ENCODE measurements around the gene RTBDN. TPM values are rescaled to one million over a fixed set of nuclear protein-coding genes. Genes with fewer than 3 reads are reported as not detected.

RTBDN gene
- total RNA-seq, 1 donor from 2014 or later = not detected

- Mint-ChIP-seq H3K27me3 (ENCODE audit: unreplicated experiment) (peaks cover 14% of the 10 kb centered on the region), H3K4me3 (ENCODE audit: unreplicated experiment) (no peak overlapping the region), H3K9me3 (ENCODE audit: unreplicated experiment) (no peaks in the 10 kb centered on the region), H3K4me1 (ENCODE audit: unreplicated experiment) (peaks cover 5% of the 10 kb centered on the region), H3K27ac (ENCODE audit: unreplicated experiment) (no peak overlapping the region), H3K36me3 (ENCODE audit: unreplicated experiment) (no peaks in the 10 kb centered on the region)
- DNase-seq (ENCODE audit: extremely low spot score, unreplicated experiment) = no peak
- TF ChIP-seq, protein P1, sequence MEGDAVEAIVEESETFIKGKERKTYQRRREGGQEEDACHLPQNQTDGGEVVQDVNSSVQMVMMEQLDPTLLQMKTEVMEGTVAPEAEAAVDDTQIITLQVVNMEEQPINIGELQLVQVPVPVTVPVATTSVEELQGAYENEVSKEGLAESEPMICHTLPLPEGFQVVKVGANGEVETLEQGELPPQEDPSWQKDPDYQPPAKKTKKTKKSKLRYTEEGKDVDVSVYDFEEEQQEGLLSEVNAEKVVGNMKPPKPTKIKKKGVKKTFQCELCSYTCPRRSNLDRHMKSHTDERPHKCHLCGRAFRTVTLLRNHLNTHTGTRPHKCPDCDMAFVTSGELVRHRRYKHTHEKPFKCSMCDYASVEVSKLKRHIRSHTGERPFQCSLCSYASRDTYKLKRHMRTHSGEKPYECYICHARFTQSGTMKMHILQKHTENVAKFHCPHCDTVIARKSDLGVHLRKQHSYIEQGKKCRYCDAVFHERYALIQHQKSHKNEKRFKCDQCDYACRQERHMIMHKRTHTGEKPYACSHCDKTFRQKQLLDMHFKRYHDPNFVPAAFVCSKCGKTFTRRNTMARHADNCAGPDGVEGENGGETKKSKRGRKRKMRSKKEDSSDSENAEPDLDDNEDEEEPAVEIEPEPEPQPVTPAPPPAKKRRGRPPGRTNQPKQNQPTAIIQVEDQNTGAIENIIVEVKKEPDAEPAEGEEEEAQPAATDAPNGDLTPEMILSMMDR (IDR thresholded peaks at IDR 0.05) = no peak
Observed at GRCh38 chr19:12864721-12865715, 30.6 kb upstream of the RTBDN start.

DNA sequence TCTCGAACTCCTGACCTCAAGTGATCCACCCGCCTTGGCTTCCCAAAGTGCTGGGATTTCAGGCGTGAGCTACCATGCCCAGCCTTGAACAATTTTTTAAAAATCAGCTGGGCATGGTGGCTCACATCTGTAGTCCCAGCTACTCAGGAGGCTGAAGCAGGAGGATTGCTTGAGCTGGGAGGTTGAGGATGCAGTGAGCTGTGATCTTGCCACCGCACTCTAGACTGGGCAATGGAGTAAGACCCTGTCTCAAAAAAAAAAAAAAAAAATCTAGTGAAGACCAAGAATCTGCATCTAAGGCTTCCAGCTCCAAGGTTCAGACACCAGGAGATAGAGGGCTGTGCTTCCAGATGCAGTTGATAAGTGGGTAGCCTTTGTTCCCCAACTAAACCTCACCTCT, 29.8 kb upstream of the RTBDN start:
- Mint-ChIP-seq H3K4me1 (ENCODE audit: unreplicated experiment) (peaks cover 5% of the 10 kb centered on the region), H3K36me3 (ENCODE audit: unreplicated experiment) (no peaks in the 10 kb centered on the region), H3K9me3 (ENCODE audit: unreplicated experiment) (no peaks in the 10 kb centered on the region), H3K4me3 (ENCODE audit: unreplicated experiment) (no peak overlapping the region), H3K27me3 (ENCODE audit: unreplicated experiment) (peaks cover 14% of the 10 kb centered on the region), H3K27ac (ENCODE audit: unreplicated experiment) (no peak overlapping the region)
- DNase-seq (ENCODE audit: extremely low spot score, unreplicated experiment) = no peak
- TF ChIP-seq, protein P1 (IDR thresholded peaks at IDR 0.05) = no peak

- Mint-ChIP-seq H3K9me3 (ENCODE audit: unreplicated experiment) (peaks cover 6% of the 10 kb centered on the region), H3K27me3 (ENCODE audit: unreplicated experiment) (peaks cover 18% of the 10 kb centered on the region), H3K27ac (ENCODE audit: unreplicated experiment) (no peak overlapping the region), H3K4me3 (ENCODE audit: unreplicated experiment) (no peak overlapping the region), H3K36me3 (ENCODE audit: unreplicated experiment) (no peaks in the 10 kb centered on the region), H3K4me1 (ENCODE audit: unreplicated experiment) (no peaks in the 10 kb centered on the region)
- TF ChIP-seq, protein P1 (IDR thresholded peaks at IDR 0.05) = no peak
- DNase-seq (ENCODE audit: extremely low spot score, unreplicated experiment) = no peak
Observed at GRCh38 chr19:12859546-12859945, 25.2 kb upstream of the RTBDN start.

DNA sequence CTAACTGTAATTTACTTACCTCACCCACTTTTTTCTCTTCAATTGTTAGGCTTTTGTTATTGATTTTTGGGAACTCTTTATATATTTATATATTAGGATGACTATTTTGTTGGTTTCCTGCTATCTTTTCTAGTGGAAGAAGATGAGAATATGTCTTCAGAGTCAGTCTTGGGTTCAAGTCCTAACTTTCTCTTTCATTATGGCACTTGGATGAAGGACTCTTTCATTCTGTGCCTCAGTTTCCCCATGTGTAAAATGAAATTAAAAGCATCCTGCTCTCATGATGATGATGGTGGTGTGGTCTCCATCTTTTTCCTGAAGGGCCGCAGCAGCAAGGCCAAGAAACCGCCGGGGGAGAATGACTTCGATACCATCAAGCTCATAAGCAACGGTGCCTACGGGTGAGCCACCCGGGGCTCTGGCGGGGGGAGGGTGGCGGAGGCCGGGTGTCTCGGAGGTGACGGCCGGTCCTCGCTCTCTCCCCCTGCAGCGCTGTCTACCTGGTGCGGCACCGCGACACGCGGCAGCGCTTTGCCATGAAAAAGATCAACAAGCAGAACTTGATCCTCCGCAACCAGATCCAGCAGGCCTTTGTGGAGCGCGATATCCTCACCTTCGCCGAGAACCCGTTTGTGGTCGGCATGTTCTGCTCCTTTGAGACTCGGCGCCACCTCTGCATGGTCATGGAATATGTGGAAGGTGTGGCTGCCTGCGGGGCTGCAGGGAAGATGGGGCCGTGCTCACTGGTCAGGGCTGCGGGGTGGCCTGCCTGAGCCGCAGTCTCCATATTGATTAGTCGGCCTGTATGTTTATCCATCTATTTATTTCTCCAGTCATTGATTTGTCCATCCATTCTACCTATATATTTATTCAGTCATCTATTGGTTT, 23.9 kb upstream of the RTBDN start:
- no peak overlapping the region for H3K4me3 Mint-ChIP-seq (ENCODE audit: unreplicated experiment)
- H3K4me1 Mint-ChIP-seq (ENCODE audit: unreplicated experiment) = no peaks in the 10 kb centered on the region
- peaks cover 6% of the 10 kb centered on the region for H3K9me3 Mint-ChIP-seq (ENCODE audit: unreplicated experiment)
- peaks cover 14% of the 10 kb centered on the region for H3K27me3 Mint-ChIP-seq (ENCODE audit: unreplicated experiment)
- TF ChIP-seq, protein P1 (IDR thresholded peaks at IDR 0.05) = no peak
- H3K27ac Mint-ChIP-seq (ENCODE audit: unreplicated experiment) = no peak overlapping the region
- DNase-seq (ENCODE audit: extremely low spot score, unreplicated experiment) = no peak
- no peaks in the 10 kb centered on the region for H3K36me3 Mint-ChIP-seq (ENCODE audit: unreplicated experiment)

Data from osteocyte (in vitro differentiated cells).